Right atrium auricular region (tissue), 2 donors: ENCODE measurements around the gene PRMT2. TPM values are rescaled to one million over a fixed set of nuclear protein-coding genes. Genes with fewer than 3 reads are reported as not detected.
A peak's percentile ranks its signal among the peaks of the same experiment; 100 is the strongest.

Experiments
- DNase-seq: peaks from one replicate; pipeline ENCODE4 v3.0.0-alpha.2; 2019; ENCODE audit warnings: low spot score
- H3K27ac ChIP-seq, 2 donors: fragments of 200-600 bp; sonication (generic); 1 replicate in 1 of 2; 2 replicates in 1 of 2; pipeline ENCODE4 v1.5.1; 2016 to 2019
- H3K27me3 ChIP-seq, 2 donors: fragments of 200-600 bp; sonication (generic); one replicate each; pipeline versions ENCODE4 v1.5.1 to v1.6.0; 2017 to 2019
- H3K36me3 ChIP-seq: fragments of 200-600 bp; sonication (generic); one replicate; pipeline ENCODE4 v1.5.1; 2016
- H3K4me1 ChIP-seq, 2 donors: fragments of 200-600 bp; sonication (generic); one replicate each; pipeline versions ENCODE4 v1.5.1 to v1.6.0; 2017 to 2019
- H3K4me3 ChIP-seq, 2 donors: fragments of 200-600 bp; sonication (generic); 1 replicate in 1 of 2; 2 replicates in 1 of 2; pipeline ENCODE4 v1.5.1; 2017 to 2019; ENCODE audit warnings: mild to moderate bottlenecking in 1 of 2, moderate library complexity in 1 of 2
- H3K9me3 ChIP-seq, 2 donors: fragments of 200-600 bp; sonication (generic); one replicate each; pipeline ENCODE4 v1.5.1; 2019
- total RNA-seq, 2 donors: library from RNA; depleted of rRNA; stranded (reverse); fragments of >200 nt; gene quantifications; one replicate each; pipeline ENCODE4 v1.1.0, GENCODE V29; 2016
- TF ChIP-seq, protein P1 (sequence below), 2 donors: fragments of 200-600 bp; sonication (generic); IDR thresholded peaks; one replicate each; pipeline ENCODE4 v1.5.1; 2019; ENCODE audit warnings: antibody characterized with exemption in 2 of 2

PRMT2 gene
- total RNA-seq, 2 donors from 2014 or later = 36.7 to 60.5 TPM

DNA sequence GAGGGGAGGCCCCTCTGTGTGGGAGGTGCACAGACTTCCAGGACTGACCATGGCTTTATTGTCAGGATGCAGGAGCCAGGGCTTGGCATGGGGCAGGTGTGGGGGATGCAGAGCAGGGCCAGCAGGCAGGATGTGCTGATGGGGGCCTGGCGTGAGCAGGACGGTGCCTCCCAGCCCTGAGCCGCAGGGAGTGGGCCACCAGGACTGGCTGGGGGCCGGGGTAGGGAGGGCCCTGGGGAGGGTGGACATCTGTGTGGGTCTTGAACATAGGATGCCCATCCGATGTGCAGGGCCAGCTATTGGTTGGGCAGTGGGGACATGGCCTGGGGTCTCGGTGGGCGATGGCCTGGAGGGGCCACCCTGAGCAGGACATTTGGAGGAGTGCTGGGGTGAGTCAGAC, 15.6 kb downstream of the PRMT2 start:
- Histone ChIP-seq H3K27me3 (no peaks in the 10 kb centered on the region), H3K9me3 (peaks cover 0 to 15% of the 10 kb centered on the region in 2 donors), H3K27ac (peak overlapping the region; percentile 14 to 18), H3K4me1 (peaks cover 0 to 13% of the 10 kb centered on the region in 2 donors), H3K4me3 (no peak overlapping the region), H3K36me3 (peaks cover 85% of the 10 kb centered on the region)
- TF ChIP-seq, protein P1, sequence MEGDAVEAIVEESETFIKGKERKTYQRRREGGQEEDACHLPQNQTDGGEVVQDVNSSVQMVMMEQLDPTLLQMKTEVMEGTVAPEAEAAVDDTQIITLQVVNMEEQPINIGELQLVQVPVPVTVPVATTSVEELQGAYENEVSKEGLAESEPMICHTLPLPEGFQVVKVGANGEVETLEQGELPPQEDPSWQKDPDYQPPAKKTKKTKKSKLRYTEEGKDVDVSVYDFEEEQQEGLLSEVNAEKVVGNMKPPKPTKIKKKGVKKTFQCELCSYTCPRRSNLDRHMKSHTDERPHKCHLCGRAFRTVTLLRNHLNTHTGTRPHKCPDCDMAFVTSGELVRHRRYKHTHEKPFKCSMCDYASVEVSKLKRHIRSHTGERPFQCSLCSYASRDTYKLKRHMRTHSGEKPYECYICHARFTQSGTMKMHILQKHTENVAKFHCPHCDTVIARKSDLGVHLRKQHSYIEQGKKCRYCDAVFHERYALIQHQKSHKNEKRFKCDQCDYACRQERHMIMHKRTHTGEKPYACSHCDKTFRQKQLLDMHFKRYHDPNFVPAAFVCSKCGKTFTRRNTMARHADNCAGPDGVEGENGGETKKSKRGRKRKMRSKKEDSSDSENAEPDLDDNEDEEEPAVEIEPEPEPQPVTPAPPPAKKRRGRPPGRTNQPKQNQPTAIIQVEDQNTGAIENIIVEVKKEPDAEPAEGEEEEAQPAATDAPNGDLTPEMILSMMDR (IDR thresholded peaks at IDR 0.05) = no peak
- DNase-seq = no peak

DNA sequence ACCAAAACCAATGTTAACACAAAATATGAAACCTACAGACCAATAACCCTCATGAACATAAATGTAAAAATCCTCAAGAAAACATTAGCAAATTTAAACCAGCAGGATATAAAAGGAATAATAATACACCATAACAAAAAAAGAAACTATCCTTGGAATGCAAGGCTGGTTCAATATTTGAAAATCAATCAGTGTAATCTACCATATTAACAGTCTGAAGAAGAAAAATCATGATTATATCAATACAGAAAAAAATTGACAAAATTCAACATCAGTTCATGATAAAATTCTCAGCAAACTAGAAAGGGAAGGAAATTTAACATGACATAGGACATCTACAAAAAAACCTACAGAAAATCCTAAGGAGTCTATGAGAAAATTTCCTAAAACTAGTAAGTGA, 19.8 kb downstream of the PRMT2 start:
- no peaks in the 10 kb centered on the region for H3K27me3 ChIP-seq
- no peak overlapping the region for H3K27ac ChIP-seq
- H3K9me3 ChIP-seq = peaks cover 0 to 15% of the 10 kb centered on the region in 2 donors
- TF ChIP-seq, protein P1 (IDR thresholded peaks at IDR 0.05) = no peak
- peaks cover 0 to 9% of the 10 kb centered on the region in 2 donors for H3K4me1 ChIP-seq
- peaks cover 54% of the 10 kb centered on the region for H3K36me3 ChIP-seq
- no peak for DNase-seq
- H3K4me3 ChIP-seq = no peak overlapping the region

DNA sequence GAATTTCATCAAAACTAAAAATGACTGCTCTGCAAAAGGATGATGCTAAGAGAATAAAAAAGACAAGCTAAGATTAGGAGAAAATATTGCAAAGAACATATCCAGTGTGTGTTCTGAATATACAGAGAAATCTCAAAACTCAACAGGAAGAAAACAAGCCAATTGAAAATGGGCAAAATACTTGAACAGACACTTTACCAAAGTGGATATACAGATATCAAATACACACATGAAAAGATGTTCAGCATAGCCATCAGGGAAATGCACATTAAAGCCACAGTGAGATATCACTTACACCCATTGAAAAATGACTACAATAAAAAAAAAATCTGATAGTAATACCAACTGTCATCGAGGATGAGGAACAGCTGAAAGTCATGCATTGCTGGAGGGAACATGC, 21.3 kb downstream of the PRMT2 start:
- Histone ChIP-seq H3K4me1 (no peaks in the 10 kb centered on the region), H3K36me3 (peaks cover 48% of the 10 kb centered on the region), H3K27me3 (no peaks in the 10 kb centered on the region), H3K9me3 (peaks cover 0 to 15% of the 10 kb centered on the region in 2 donors), H3K4me3 (no peak overlapping the region), H3K27ac (no peak overlapping the region)
- TF ChIP-seq, protein P1 (IDR thresholded peaks at IDR 0.05) = no peak
- no peak for DNase-seq

DNA sequence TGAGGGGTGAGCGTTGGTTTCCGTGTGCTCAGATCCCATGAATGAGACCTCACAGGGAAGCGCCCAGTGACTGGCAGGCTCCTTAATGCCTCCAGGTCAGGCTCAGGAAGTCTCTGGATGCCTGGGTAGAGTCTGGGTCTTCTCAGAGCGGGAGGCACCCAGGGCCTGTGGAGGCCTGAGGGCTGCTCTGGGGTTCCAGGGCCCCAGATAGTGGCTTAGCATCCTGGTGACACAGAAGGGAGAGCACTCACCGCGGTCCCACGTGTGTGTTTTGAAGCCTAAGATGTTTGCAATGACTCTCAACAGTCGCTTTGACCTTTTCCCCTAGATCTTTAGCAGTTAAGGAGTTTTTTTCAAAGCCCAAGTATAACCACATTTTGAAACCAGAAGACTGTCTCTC, 25.0 kb downstream of the PRMT2 start:
- Histone ChIP-seq H3K9me3 (peaks cover 0 to 3% of the 10 kb centered on the region in 2 donors), H3K4me1 (no peaks in the 10 kb centered on the region), H3K36me3 (peaks cover 12% of the 10 kb centered on the region), H3K4me3 (no peak overlapping the region), H3K27me3 (no peaks in the 10 kb centered on the region), H3K27ac (no peak overlapping the region)
- no peak for DNase-seq
- TF ChIP-seq, protein P1 (IDR thresholded peaks at IDR 0.05) = no peak

DNA sequence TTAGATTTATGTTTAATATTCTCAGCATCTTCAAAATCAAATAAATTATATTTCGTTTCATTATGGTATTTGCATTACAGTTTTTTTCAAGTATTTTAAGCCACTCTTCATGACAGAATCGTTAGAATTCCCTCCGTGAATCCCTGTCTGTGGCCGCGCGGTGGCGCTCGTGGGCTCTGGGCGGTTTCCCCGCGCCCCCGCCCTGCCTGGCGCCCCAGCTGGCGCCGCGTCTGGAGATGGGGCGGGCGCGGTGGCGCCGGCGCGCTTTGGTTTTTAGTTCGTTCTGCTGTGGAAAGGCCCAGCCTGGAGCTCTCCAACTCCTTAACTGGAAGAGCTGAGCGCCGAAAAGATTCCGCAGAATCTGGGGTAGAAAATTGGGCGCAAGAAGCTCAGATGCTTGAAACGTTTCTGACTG, 25.7 kb downstream of the PRMT2 start:
- H3K9me3 ChIP-seq = no peaks in the 10 kb centered on the region
- TF ChIP-seq, protein P1 (IDR thresholded peaks at IDR 0.05) = peak; percentile 79 to 88
- H3K4me1 ChIP-seq = no peaks in the 10 kb centered on the region
- peak overlapping the region; percentile 51 to 65 for H3K27ac ChIP-seq
- DNase-seq = no peak
- H3K4me3 ChIP-seq = peak overlapping the region; percentile 26 to 34
- peaks cover 9% of the 10 kb centered on the region for H3K36me3 ChIP-seq
- no peaks in the 10 kb centered on the region for H3K27me3 ChIP-seq
